NCI-H345 (cell line): ENCODE data around the gene CKS1B.

Source experiments
- DNase-seq: peaks from one replicate; lab custom pipeline; 2025; lab: John Stamatoyannopoulos, UW

The CKS1B gene

DNA sequence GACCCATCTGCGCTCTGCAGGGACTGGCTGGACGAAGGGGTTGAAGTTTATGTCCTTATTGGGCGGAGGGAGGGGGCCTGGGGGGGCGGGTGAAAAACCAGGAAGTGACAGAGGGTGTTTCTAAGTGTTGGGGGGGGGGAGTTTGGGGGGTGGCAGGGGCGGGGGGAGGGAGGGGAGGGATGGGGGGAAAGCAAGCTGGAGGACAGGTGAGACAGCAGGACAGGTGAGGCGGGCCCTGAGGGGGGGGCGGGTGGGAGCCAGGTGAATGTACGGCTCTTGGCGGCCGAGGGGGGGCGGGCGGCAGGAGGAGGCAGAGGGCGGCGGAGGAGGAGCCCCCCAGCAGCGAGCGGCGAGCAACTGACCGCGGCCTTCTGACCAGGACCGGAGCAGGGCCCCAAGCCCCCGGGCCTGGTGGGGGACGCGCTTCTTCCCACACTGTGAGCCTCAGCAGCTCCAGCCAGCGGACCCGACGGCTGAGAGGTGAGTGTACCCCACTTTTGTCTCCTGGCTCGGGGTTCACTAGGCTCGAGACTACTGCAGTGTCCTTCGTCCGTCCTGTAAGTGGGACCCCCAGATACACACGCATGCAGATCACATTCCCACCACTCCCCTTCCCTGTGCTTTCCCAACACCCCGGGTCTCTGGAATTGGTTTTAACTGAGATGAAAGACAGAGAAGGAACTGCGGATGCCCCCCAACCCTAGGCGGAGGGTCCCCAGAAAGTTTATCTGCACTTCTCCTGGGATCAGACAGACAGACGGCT, 28.2 kb downstream of the CKS1B start, which contains the start of gene ZBTB7B:
Gene ZBTB7B (plus strand): TSS at position 339 of the 763 bp plus-strand sequence. CDS start 11,859 bp downstream, outside the sequence.
- DNase-seq: no peak

DNA sequence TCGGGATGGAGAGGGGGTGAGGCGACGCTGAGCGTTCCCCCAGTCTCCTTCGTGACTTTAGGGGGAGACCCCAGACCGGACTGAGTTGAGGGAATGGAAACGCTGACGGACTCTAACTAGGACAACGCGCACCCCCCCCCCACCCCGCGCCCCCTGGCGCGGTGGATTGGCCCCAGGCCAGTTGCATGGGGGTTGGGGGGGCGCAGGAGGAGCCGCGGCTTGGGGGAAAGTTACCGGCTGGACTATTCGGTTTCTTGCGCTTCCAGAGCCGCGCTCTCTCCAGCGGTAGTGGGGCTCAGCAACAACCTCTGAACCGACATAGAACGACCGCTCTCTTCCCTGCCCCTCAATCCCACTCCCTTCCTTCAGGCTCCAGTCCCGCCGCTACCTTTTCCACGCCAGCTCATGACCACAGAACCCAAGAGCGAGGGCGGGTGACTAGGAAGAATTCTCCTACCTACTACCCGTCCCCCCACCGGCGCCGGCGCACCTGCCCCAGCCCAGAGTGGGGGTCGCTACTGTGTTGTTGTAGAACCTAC, 28.8 kb downstream of the CKS1B start:
- DNase-seq: peak; percentile 72

DNA sequence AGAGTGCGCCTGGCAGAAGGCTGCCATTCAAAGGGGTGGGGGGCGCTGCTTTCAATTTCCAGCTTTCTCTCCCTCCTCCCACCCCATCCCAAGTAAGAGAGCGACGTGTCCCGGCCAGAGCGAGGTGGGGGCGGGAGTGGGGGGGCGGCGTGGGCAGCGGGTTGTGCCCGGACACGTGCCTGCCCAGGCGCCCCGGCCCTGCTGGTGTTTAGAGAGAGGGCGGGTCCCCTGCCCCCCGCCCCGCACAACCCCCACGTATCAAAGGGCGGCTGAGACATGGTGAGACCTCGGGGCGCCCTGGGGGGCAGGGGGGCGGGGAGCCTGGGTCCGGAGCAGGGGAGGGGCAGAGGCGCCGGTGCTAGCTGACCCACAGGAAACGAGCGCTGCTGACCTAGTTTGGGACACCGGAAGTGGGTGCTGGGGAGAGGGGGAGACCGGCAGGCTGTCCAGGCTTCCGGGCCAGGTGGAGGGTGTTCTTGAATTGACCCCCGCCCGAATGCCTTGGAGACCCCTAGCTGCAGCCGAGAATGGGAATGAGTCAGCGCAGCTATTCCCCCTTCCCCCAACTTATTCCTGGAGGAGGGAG, 29.4 kb downstream of the CKS1B start:
- DNase-seq: peak; percentile 49

DNA sequence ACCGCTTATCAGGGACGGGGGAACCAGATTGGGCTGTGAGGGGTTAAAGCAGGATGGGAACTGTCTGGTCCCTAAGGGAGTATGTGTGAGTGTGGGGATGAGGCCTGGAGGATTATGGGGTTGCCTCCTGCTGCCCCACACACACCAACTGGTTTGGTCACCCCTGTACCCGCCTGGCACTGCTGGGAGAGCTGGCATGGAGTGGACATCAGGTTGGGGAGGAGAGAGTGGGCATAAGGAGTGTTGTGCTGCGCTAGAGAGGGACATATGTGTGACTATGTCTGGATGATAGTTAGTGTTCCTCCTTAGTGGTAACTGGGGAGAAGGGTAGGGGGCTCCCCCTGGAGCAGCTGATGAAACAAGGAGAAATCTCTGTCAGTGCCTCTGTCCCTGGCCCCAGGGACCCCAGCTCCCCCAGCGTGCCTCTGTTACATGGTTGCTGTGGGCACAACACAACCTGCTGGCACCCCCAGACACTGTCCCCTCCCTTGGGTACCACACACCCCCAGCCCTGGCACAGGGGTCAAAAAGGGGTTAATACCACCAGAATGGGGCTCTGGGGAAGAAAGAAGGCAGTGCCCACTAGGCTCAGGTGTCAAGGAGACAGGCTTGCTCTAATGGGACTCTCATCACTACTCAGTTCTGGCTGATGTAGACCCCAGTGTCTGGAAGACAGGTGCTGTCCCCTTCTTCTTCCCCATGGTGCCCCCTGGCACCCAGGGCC, 30.0 kb downstream of the CKS1B start:
- no peak for DNase-seq

DNA sequence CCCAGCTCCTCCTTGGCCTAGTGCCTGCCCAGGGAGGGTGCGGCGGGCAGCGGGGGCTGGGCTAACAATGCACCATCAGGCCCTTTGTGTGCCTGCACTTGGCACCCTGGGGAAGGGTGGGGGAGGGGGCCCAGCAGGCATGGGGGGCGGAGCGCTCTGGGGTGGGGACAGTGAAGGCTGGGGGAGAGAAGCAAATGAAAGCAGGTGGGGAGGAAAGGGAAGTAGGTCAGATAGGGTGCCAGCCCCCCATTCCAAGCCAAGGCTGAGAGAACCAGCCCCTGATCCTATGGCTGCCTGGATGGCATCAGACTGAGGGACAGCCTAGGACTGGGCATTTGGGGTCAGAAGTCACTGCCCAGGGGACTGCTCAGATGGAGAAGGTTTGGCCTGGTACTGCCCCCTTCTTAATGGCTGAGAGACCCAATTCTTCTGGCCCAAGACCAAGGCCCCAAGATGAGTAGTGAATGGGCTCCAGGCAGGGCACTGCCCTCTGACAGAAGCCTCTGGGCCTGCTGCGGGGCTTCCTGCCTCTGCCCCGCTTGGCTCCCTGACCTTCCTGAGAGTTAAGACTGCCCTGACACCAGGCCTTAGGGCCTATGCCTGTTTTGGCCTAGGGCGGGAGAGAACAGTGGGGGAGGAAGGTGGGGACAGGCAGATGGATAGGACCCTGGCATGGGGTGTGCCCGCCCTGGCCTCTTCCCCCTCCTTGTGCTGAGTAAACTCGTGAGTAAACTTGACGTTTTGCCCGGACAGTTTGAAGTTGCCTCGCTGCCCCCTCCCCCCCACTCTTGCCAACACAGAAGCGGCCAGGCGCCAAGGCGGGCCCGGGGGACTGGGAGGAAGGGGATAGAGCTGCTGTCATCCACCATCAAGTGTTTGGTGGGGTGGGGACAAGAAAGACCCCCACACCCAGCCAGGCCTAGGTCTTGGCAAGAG, 30.9 kb downstream of the CKS1B start:
- DNase-seq: peak; percentile 43

DNA sequence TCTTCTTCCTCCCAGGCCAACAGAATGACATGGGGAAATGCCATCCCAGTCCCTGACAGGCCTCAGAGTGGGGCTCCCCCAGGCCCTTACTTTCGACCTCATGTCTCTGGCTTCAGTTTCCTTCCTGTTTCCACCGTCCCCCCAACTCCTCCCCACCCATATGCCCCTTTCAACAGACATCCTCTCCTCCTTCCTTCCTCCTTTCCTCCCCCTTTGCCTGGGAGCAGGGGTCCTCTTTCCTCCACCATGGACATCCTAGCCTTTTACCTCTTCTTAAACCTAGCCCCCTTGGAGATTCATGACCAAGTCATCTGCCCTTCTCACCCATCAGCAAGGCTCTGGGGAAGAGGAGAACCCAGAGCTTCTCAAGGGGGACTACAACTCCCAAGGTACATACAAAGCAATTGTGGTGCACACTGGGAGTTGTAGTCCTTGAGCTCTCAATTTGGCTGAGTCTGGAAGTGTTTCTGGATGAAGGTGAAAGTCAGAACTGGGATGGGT, 32.2 kb downstream of the CKS1B start:
- peak; percentile 33 for DNase-seq

DNA sequence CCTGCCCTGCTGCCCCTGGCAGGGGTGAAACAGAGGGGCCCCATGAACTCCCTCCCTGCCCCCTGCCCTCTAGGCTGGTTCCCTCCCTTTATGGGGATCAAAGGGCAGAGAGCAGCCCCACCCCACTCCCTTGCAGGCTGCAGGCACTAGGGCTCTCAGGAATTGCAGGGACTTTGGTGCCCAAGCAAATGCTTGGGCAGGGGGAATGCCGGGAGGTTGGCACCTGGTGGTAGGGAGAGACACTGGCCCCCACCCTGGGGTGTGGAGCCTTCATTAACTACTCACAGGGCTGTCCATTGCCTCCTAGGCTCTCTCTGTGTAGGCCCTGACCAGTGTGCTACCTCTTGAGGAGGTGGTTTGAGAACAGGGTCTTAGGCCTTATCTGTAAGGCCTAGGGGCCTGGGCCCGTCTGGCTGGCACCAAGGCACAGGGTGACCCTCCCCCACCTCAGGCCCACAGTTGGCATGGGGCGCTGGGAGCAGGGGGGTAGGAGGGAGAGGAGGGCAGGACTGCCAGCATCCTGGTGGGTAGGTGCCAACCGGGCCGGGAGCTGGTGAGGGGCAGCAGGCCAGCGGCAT, 32.9 kb downstream of the CKS1B start:
- no peak for DNase-seq

DNA sequence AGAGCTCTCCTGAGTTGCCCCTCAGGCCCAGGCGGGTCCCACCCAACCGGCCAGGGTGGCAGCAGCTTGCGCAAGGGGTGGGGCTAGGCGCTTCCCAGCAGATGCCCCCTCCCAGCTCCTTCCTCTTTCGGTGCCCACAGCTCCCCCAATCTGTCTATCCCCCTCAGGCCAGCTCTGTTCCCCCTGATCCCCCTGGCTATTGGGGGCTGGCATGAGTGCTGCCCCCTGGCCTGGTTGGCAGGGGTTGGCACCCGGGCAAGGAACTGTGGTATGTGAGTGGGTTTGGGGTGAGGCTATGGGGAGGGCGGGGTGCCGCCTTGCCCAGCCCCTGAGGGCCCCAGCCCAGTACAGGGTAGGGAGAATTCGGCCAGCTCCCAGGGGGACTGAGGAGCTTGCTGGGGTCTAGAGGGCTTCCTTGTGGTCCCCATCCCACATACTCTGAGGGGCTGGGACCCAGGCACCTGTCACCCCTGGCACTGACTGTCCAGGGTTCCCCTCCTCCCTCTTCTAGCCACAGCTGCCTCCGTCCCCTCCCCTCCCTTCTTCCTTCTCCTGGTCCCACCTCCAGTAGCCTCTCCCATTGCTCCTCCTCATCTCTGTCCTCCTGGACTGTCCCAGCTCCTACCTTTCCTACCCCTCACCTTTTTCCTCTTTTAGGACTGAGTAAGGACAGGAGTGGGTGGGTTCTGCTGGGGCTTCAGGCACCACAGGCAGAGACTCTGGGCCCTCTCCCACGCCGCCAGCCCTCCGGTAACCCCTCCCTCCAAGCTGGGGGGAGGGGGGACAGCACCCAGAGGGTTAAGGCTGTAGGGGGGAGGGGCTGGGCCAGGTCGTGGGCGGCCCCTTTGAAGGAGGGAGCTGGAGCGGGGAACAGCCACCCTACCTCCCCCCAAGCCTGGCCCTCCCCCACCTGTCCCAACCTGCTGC, 33.8 kb downstream of the CKS1B start:
- no peak for DNase-seq

DNA sequence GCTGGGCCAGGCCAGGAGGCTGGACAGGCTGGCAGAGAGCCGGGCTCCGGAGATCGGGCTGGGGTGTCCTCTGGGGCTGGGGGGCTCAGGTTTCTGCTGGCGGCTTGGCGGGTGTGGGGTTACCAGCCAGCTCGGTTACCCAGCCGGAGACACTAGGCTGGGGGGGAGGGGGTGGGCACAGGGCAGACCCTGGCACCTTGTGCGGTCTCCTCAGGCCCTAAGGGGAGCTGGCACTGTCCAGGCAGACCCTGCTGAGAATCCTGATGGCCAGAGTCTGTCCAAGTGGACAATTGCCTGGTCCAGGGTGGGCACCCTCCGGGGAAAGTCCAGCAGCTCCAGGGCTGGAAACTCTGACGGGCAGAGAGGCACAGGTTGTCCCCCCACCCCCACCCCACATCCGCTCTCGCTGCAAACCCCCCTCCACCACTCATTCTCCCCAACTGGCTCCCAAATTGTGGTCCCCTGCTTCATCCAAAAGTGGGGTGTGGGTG, 34.8 kb downstream of the CKS1B start:
- DNase-seq: no peak

DNA sequence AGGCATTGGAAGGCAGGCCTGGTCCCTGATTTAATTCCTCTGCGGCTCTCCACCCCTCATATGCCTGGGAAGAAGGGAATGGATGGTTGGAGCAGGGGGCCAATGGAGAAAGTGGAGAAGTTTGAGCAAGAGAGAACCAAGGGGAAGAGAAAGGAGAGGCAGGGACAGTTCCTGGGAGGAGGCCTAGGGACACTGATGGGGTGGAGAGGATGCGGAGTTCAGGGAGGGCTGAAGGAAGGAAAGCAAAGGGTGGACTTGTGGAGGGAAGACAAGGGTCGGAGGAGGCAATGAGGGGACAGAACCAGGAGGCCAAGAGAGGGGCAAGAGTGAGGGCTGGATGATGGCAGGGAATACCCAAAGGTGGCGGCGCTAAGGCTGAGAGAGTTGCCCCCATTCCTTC, 35.3 kb downstream of the CKS1B start:
- no peak for DNase-seq

DNA sequence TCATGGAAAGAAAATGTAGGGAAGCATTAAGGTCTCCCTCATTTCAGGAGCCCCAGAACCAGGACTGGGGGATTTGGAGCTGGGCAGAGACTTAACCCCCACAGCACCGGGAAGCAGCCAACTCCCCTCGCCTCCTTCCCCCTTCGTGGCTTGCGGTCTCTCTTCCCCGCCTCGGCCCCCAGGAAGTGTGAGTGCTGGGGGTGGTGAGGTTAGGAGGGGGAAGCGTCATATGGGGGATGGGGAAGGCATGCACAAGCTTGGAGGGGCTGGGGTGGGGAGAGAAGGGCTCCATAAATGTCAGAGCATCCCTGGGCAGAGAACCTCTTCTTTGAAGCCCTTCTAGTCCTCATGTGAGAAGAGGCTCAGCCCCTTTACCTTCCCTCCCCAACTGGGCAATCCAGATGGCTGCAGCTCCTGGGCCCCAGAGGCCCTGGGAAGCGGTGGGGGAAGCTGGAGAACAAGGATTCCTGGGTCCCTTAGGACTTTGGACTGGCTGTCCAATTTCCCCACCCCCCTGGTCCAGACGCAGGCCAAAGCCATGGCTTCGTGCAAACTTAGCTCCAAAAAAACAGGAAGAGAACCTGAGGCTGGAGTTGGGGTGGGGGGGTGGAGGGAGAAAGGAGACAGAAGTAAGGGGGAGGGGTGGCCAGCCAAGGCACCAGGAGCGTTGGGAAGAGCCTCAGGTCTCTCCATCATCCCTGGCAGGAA, 35.9 kb downstream of the CKS1B start:
- DNase-seq: no peak

DNA sequence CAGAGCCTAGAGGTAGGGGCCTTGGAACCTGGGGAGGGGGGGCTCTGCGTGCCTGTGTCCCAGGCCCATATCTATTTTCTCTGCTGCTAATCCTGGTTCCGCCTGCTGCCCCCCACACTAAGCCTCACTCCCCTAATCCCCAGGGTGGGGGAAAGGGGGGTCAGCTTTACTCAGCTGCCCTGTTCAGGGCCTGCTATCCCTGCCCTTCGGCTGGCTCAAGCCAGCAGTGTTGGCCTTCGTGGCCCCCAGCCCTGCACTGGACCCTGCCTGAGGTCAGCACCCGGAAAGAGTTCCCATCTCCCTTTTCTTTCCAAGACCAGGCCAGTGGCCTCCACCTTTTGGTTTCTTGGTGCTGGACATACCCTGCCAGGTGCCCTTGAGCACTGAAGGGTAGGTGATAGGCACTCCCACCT, 36.5 kb downstream of the CKS1B start:
- DNase-seq: no peak

DNA sequence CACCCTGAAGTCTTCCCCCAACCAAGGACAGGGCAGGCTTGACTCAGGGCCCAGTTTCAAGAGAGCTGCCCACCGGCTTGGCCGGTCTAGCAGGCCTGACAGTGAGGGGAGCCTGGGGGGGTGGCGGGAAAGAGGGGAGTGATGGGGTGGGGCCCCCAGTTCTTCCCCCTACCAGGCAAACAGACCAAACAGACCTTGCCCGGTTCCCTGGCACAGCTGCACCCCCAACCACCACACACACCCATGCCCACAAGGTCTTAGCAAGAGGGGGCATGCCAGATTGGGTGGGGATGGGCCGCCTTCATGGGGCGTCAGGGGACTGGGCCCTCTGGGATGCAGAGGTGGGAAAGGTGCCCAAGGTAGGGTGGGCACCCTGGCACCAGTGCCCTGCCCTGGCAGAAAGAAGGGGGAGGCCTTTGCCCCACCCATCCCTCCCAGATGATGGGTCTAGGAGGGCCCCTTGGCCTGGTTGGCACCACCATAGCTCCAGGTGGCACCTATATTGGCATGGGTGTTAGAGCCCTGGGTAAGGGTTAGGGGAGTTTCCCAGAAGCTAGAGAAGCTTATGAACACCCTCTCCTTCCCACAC, 37.0 kb downstream of the CKS1B start:
- DNase-seq: no peak

DNA sequence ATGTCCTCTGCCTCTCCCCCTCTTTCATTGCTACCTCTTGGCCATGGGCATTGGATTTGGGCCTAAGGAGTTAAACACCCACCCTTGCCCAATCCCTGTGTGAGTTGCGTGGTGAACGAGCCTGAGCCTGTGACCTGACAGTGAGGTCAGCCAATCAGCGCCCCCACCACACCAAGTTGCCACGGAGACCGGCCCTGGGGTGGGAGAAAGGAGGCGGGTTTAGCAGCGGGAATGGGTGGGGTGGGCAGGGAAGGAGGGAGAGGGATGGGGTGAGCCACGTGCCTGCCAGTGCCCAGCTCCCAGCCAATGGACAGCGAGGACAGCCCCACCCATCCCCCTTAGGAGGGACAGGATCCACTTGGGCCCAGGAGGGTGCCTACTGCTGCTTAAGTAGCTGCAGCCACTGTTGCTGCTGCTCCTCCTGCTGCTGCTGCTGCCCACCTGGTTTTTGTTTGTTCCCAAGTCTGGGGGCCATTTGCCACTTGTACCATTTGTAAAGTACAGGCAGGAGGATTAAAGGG, 37.6 kb downstream of the CKS1B start:
- peak; percentile 74 for DNase-seq

DNA sequence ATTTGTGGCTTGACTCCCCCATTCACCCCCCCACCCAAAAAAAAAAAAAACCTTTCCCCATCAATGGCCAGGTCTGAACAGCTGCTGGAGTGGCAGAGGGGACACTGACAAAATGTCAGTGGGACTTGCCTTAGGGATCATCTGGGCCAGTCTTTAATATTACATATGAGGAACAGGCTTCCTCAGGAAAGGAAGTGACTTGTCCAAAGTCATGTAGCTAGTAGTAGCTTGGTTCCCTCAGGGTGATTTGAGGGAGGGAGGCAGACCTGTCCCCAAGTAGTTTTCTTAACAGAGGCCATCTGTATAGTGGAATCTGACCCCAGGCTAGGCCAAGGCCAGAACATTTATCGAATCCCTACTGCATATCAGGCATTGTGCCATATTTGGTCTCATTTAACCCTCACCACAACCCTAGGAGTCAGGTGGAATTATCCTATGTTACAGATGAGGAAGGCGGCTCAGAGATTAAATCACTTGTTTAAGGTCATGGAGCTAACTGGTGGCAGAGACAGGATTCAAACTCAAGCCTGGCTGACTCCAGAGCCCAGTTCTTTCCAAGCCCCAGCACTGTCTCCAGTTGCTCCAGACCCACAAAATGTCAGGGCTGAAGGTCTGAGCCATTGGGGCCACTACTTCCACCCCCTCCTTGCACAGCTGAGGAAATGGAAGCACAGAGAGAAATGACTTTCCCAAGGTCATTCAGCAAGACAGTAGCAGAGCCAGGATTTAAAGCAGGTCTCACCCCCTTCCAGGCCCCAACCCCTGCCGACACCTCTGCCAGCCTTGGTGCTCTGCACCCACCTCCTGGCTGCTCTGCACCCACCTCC, 38.5 kb downstream of the CKS1B start:
- no peak for DNase-seq

DNA sequence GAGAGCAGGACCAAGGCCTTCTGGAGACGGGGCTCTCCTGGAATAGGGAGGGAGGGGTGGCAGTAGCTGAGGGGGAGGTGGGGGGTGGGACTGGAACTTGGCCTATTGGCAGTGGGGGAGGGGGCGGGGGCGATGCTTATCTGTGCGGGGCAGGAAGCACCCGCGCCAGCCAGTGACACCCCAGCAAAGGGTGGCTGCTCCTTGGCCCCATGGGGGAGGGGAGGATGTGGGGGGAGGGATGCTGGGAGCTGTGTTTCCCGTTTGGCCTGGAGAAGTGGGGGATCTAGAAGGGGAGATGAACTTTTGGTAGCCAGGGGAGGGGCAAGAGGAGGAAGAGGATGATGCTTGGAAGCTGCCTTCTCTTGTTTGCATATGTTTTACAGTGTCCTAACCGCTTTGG, 39.2 kb downstream of the CKS1B start:
- no peak for DNase-seq

DNA sequence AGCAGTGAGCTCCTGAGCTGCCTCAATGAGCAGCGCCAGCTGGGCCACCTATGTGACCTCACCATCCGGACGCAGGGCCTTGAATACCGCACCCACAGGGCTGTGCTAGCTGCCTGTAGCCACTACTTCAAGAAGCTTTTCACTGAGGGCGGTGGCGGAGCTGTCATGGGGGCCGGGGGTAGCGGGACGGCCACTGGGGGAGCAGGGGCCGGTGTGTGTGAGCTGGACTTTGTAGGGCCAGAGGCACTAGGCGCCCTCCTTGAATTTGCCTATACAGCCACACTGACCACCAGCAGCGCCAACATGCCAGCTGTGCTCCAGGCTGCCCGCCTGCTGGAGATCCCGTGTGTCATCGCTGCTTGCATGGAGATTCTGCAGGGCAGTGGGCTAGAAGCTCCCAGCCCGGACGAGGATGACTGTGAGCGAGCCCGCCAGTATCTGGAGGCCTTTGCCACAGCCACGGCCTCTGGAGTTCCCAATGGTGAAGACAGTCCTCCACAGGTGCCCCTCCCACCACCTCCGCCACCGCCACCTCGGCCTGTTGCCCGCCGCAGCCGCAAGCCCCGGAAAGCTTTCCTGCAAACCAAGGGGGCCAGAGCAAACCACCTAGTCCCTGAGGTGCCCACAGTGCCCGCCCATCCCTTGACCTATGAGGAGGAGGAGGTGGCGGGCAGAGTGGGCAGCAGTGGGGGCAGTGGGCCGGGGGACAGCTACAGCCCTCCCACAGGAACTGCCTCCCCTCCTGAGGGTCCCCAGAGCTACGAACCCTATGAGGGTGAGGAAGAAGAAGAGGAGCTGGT, 40.4 kb downstream of the CKS1B start:
- DNase-seq: no peak
